ENCODE data around the gene PRRG4. TPM values are rescaled to one million over a fixed set of nuclear protein-coding genes. Genes with fewer than 3 reads are reported as not detected.

Gene PRRG4
- total RNA-seq, 1 experiment from 2014 or later: 0.87 TPM

GRCh38 chr11:32893343-32894148, 63.8 kb downstream of the PRRG4 start (continued):
- TF ChIP-seq ZBTB43 (CRISPR knock-in tag; IDR thresholded peaks at IDR 0.05) (no peak), FOXJ3 (CRISPR knock-in tag; IDR thresholded peaks at IDR 0.05; ENCODE audit: borderline replicate concordance) (no peak), MXD4 (CRISPR knock-in tag; IDR thresholded peaks at IDR 0.05; ENCODE audit: borderline replicate concordance) (0 out of 2 replicates have a peak, but pooled peaks have one; percentile 26), GABPB1 (CRISPR knock-in tag; IDR thresholded peaks at IDR 0.05) (peak; percentile 26; the same call in 1 of the 2 replicates), SOX15 (CRISPR knock-in tag; IDR thresholded peaks at IDR 0.05) (no peak), HMGXB4 (CRISPR knock-in tag; IDR thresholded peaks at IDR 0.05) (peak; percentile 99)

GRCh38 chr11:32894149-32894827, 64.6 kb downstream of the PRRG4 start:
- peaks cover 58% of the 10 kb centered on the region for H3K4me1 Mint-ChIP-seq
- peak overlapping the region; percentile 99 for H3K27ac Mint-ChIP-seq
- H3K9me3 Mint-ChIP-seq: peaks cover 7% of the 10 kb centered on the region
- peak overlapping the region; percentile 89 for H3K4me3 Mint-ChIP-seq
- POLR2A ChIA-PET: interaction anchor here (0.9 to 1.4 kb wide), 2 partner anchors 8 to 267 kb away, joined by 3 read pairs; no protein-coding TSS in a partner anchor
- DNase-seq (ENCODE audit: low spot score): no peak
- no peaks in the 10 kb centered on the region for H3K27me3 Mint-ChIP-seq (ENCODE audit: low read depth)
- peak; percentile 31 for ATAC-seq
- TF ChIP-seq PRRX2 (CRISPR knock-in tag; IDR thresholded peaks at IDR 0.05): no peak
- peak; percentile 46; the same call in 1 of the 2 replicates for TF ChIP-seq ETV6 (CRISPR knock-in tag; IDR thresholded peaks at IDR 0.05)
- H3K36me3 Mint-ChIP-seq: peaks cover 25% of the 10 kb centered on the region
- CTCF ChIA-PET: interaction anchor here (0.8 to 2.5 kb wide), 4 partner anchors 8 to 145 kb away, joined by 3 to 8 read pairs (median 4); partner anchors contain the start of gene TCP11L1

- no peaks in the 10 kb centered on the region for H3K27me3 Mint-ChIP-seq (ENCODE audit: low read depth)
- ChIA-PET POLR2A (interaction anchor here (1.4 kb wide), 1 partner anchor 9 kb away, joined by 3 read pairs; no protein-coding TSS in a partner anchor), CTCF (interaction anchor here (0.8 to 2.5 kb wide), 3 partner anchors 9 to 144 kb away, joined by 3 to 8 read pairs (median 3); partner anchors contain the start of gene TCP11L1)
- H3K9me3 Mint-ChIP-seq: peaks cover 3% of the 10 kb centered on the region
- H3K4me1 Mint-ChIP-seq: peaks cover 61% of the 10 kb centered on the region
- peaks cover 25% of the 10 kb centered on the region for H3K36me3 Mint-ChIP-seq
- no peak for TF ChIP-seq NFATC4 (CRISPR knock-in tag; IDR thresholded peaks at IDR 0.05)
- no peak for TF ChIP-seq ATF6 (CRISPR knock-in tag; IDR thresholded peaks at IDR 0.05)
- TF ChIP-seq NR3C1 (CRISPR knock-in tag; conservative IDR thresholded peaks at IDR 0.05; ENCODE audit: low read depth): no peak
- no peak for TF ChIP-seq JUN (CRISPR knock-in tag; IDR thresholded peaks at IDR 0.05)
- TF ChIP-seq PRRX2 (CRISPR knock-in tag; IDR thresholded peaks at IDR 0.05): no peak
- no peak for TF ChIP-seq RELA (CRISPR knock-in tag; IDR thresholded peaks at IDR 0.05; ENCODE audit: borderline replicate concordance)
- TF ChIP-seq ZNF532 (CRISPR knock-in tag; IDR thresholded peaks at IDR 0.05; ENCODE audit: borderline replicate concordance): no peak
- ATAC-seq (no peak), DNase-seq (ENCODE audit: low spot score) (no peak)
- peak overlapping the region; percentile 89 for H3K4me3 Mint-ChIP-seq
- no peak overlapping the region for H3K27ac Mint-ChIP-seq
These were observed 65.2 kb downstream of the PRRG4 start for GRCh38 chr11:32894921-32895320.
